ENCODE results near the gene TREX2. TPM values are rescaled to one million over a fixed set of nuclear protein-coding genes. Genes with fewer than 3 reads are reported as not detected.

Gene TREX2
- total and polyA plus RNA-seq, 9 donors: 0.20 to 1.3 (median 0.60) TPM

- no peak for DNase-seq
- H3K4me1 ChIP-seq (ENCODE audit: control insufficient read depth, insufficient read depth, low read length): peaks cover 48% of the 10 kb centered on the region
- H3K36me3 ChIP-seq (ENCODE audit: control insufficient read depth, insufficient read depth, low read length): no peaks in the 10 kb centered on the region
- no peaks in the 10 kb centered on the region for H3K27me3 ChIP-seq (ENCODE audit: control insufficient read depth, insufficient read depth, low read length)
- 79% methylated on average over 11 of the region's 11 CpGs for WGBS (ENCODE audit: insufficient coverage)
- H3K4me3 ChIP-seq (ENCODE audit: low read length): no peak overlapping the region
- peak overlapping the region; percentile 85 for H3K27ac ChIP-seq (ENCODE audit: low read length)
- no peaks in the 10 kb centered on the region for H3K9me3 ChIP-seq (replicated peaks; ENCODE audit: control insufficient read depth, low read depth, low read length)
These were observed 30.0 kb upstream of the TREX2 start for GRCh38 chrX:153475751-153476281.

- H3K4me1 ChIP-seq (ENCODE audit: control insufficient read depth, insufficient read depth, low read length): peaks cover 49% of the 10 kb centered on the region
- no peaks in the 10 kb centered on the region for H3K9me3 ChIP-seq (replicated peaks; ENCODE audit: control insufficient read depth, low read depth, low read length)
- 63% methylated on average over 5 of the region's 7 CpGs for WGBS (ENCODE audit: insufficient coverage)
- H3K36me3 ChIP-seq (ENCODE audit: control insufficient read depth, insufficient read depth, low read length): no peaks in the 10 kb centered on the region
- DNase-seq: no peak
- H3K4me3 ChIP-seq (ENCODE audit: low read length): no peak overlapping the region
- peak overlapping the region; percentile 62 for H3K27ac ChIP-seq (ENCODE audit: low read length)
- H3K27me3 ChIP-seq (ENCODE audit: control insufficient read depth, insufficient read depth, low read length): no peaks in the 10 kb centered on the region
These were observed 29.4 kb upstream of the TREX2 start for GRCh38 chrX:153475271-153475670.

GRCh38 chrX:153474718-153475117, 28.9 kb upstream of the TREX2 start:
- peaks cover 51% of the 10 kb centered on the region for H3K4me1 ChIP-seq (ENCODE audit: control insufficient read depth, insufficient read depth, low read length)
- no peaks in the 10 kb centered on the region for H3K36me3 ChIP-seq (ENCODE audit: control insufficient read depth, insufficient read depth, low read length)
- H3K27me3 ChIP-seq (ENCODE audit: control insufficient read depth, insufficient read depth, low read length): no peaks in the 10 kb centered on the region
- no peaks in the 10 kb centered on the region for H3K9me3 ChIP-seq (replicated peaks; ENCODE audit: control insufficient read depth, low read depth, low read length)
- peak; percentile 86 for DNase-seq
- H3K27ac ChIP-seq (ENCODE audit: low read length): peak overlapping the region; percentile 62
- peak overlapping the region; percentile 10 for H3K4me3 ChIP-seq (ENCODE audit: low read length)
- 27% methylated on average over 56 of the region's 59 CpGs for WGBS (ENCODE audit: insufficient coverage)

GRCh38 chrX:153474266-153474665, 28.4 kb upstream of the TREX2 start:
- Histone ChIP-seq H3K27ac (ENCODE audit: low read length) (peak overlapping the region; percentile 15), H3K4me1 (ENCODE audit: control insufficient read depth, insufficient read depth, low read length) (peaks cover 55% of the 10 kb centered on the region), H3K9me3 (replicated peaks; ENCODE audit: control insufficient read depth, low read depth, low read length) (no peaks in the 10 kb centered on the region), H3K4me3 (ENCODE audit: low read length) (no peak overlapping the region), H3K36me3 (ENCODE audit: control insufficient read depth, insufficient read depth, low read length) (no peaks in the 10 kb centered on the region), H3K27me3 (ENCODE audit: control insufficient read depth, insufficient read depth, low read length) (no peaks in the 10 kb centered on the region)
- WGBS (ENCODE audit: insufficient coverage): 100% methylated on average over 1 of the region's 10 CpGs
- no peak for DNase-seq

DNA sequence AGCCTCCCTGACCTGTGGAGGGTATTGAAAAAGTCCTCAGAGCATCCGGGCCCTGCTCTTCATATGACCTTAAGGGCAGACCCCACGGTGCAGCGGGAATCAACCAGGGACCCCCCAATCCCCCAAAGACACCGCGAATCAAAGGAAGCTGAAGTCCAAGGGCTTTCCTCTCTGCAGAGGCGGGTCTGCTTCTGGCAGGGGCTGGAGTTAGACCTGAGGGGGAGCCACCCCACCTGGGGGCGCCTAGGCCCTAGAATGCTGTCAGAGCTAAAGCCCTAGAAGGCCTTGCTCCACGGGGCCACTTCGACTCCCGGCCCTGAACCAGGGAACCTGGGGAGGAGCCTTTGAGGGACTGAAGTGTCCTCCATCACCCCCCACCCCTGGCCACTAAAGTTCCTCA, 27.3 kb upstream of the TREX2 start:
- WGBS (ENCODE audit: insufficient coverage): no CpG with 5 or more reads among the region's 10 CpGs
- no peak overlapping the region for H3K27ac ChIP-seq (ENCODE audit: low read length)
- peaks cover 64% of the 10 kb centered on the region for H3K4me1 ChIP-seq (ENCODE audit: control insufficient read depth, insufficient read depth, low read length)

DNA sequence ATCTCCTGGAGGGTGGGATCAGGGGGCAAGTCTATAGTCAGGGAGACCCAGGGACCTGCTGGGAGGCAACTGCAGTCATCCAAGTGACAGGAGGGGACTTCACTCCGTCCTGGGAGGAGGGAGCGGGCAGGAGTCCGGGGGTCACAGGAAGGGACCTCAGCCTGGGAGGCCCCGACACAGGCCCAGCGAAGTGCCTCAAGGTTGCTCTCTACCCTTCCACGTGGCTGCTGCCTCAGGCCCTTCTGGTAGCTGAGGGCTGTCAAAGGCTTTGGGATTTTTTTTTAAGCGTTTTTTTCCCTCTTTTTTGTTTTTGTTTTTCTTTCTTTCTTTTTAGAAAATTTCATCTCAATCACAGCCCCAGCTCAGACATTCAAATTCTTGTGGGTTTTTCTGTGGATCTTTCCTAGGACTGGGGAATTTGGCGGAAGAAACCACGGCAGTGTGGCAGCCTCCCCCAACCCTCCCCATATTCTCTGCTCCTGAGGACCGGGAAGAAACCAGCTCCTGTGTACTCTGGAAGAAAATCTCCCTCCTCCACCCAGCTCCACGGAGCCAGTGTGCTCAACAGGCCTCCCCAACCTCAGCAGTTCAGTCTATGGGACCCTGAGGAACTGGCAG, 25.9 kb upstream of the TREX2 start:
- H3K9me3 ChIP-seq (replicated peaks; ENCODE audit: control insufficient read depth, low read depth, low read length): no peaks in the 10 kb centered on the region
- 80% methylated on average over 5 of the region's 11 CpGs for WGBS (ENCODE audit: insufficient coverage)
- H3K27ac ChIP-seq (ENCODE audit: low read length): peak overlapping the region; percentile 82
- H3K4me1 ChIP-seq (ENCODE audit: control insufficient read depth, insufficient read depth, low read length): peaks cover 61% of the 10 kb centered on the region
- DNase-seq: no peak
- no peak overlapping the region for H3K4me3 ChIP-seq (ENCODE audit: low read length)
- H3K27me3 ChIP-seq (ENCODE audit: control insufficient read depth, insufficient read depth, low read length): no peaks in the 10 kb centered on the region
- H3K36me3 ChIP-seq (ENCODE audit: control insufficient read depth, insufficient read depth, low read length): peaks cover 6% of the 10 kb centered on the region

More for the DNA sequence above, 27.3 kb upstream of the TREX2 start:
- DNase-seq: no peak
- H3K4me3 ChIP-seq (ENCODE audit: low read length): no peak overlapping the region
- H3K27me3 ChIP-seq (ENCODE audit: control insufficient read depth, insufficient read depth, low read length): no peaks in the 10 kb centered on the region
- H3K9me3 ChIP-seq (replicated peaks; ENCODE audit: control insufficient read depth, low read depth, low read length): no peaks in the 10 kb centered on the region
- H3K36me3 ChIP-seq (ENCODE audit: control insufficient read depth, insufficient read depth, low read length): peaks cover 6% of the 10 kb centered on the region

DNA sequence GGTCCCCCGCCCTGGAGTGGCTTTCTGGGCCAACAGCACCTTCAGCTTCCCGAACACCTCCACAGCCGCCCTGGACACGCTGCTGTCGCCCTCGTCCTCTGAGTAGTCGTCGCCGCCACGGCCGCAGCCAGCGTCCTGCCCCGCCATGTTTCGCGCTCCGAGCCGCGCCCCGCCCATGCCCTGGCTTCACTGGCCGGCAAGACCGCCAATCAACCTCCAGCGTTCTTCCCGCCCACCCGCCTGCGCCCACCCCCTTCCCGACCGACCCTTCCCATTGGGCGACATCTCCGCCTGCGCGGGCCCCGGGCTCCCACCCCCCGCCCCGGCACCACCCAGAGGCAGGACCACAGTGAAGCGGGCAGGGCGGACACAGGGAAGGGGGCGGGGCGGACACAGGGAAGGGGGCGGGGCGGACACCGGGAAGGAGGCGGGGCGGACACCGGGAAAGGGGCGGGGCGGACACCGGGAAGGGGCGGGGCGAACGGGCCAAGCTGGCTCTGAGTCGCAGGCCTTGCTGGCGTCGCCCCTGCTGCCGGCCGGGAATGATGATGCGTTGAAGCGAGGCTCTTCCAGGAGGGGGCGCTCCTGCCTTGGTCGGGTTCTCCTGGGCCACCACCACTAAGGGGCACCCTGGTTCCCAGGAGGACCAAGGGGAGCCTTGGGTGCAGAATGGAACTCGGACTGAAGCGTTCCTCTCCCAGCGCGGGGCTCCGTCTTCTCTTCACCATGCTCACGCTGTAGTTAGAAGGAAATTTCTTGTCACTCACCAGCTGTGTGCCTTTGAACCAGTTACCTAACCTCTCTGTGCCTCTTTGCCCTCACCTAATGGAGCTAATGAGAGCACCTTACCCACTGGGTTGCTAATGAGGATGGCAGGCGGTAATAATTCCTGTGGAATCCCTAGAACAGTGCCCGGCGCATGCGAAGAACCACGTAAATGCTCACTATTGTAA, 24.8 kb upstream of the TREX2 start, which contains the start of gene HAUS7:
Gene HAUS7, minus strand, starts transcription at position 166 of the 953 bp plus-strand sequence. Its CDS starts 19 bp downstream, at position 147.
- WGBS (ENCODE audit: insufficient coverage): 35% methylated on average over 43 of the region's 70 CpGs
- DNase-seq: peak; percentile 95
- Histone ChIP-seq H3K4me1 (ENCODE audit: control insufficient read depth, insufficient read depth, low read length) (peaks cover 50% of the 10 kb centered on the region), H3K36me3 (ENCODE audit: control insufficient read depth, insufficient read depth, low read length) (peaks cover 6% of the 10 kb centered on the region), H3K4me3 (ENCODE audit: low read length) (peak within 1 kb of the TSS; percentile 61), H3K27me3 (ENCODE audit: control insufficient read depth, insufficient read depth, low read length) (no peaks in the 10 kb centered on the region), H3K9me3 (replicated peaks; ENCODE audit: control insufficient read depth, low read depth, low read length) (no peaks in the 10 kb centered on the region), H3K27ac (ENCODE audit: low read length) (peak within 1 kb of the TSS; percentile 82)

DNA sequence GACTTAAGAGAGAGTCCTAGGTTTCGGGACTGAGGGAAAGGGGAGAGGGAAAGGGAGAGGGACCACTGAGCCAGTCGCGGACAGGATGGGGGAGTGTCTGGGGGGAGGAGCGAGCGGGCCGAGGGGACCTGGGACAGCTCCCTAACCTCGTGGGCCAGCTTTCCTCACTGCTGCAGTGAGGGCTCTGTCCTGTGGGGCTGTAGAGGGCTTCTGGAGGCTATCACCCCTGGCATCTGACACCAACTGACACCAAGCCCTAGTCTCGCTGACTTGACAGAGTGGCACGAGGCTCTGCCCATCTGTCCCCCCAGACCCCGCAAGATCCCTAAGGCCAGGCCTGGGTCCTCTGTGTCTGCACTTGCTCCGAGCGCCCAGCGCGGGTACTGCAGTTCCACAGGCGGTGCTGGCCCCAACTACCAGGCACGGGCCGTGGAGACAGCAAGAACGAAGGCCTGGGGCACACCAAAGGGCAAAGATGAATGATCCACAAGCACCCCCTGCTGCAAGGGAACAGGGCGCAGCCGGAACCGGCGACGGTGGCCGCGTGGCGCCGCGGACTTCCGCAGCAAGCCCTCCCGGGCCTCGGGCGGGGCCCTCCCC, 24.1 kb upstream of the TREX2 start:
- H3K9me3 ChIP-seq (replicated peaks; ENCODE audit: control insufficient read depth, low read depth, low read length): no peaks in the 10 kb centered on the region
- H3K36me3 ChIP-seq (ENCODE audit: control insufficient read depth, insufficient read depth, low read length): peaks cover 6% of the 10 kb centered on the region
- no peaks in the 10 kb centered on the region for H3K27me3 ChIP-seq (ENCODE audit: control insufficient read depth, insufficient read depth, low read length)
- H3K27ac ChIP-seq (ENCODE audit: low read length): peak overlapping the region; percentile 77
- 19% methylated on average over 29 of the region's 32 CpGs for WGBS (ENCODE audit: insufficient coverage)
- no peak for DNase-seq
- peak overlapping the region; percentile 61 for H3K4me3 ChIP-seq (ENCODE audit: low read length)
- peaks cover 43% of the 10 kb centered on the region for H3K4me1 ChIP-seq (ENCODE audit: control insufficient read depth, insufficient read depth, low read length)

- WGBS (ENCODE audit: insufficient coverage): 67% methylated on average over 11 of the region's 12 CpGs
- Histone ChIP-seq H3K4me1 (ENCODE audit: control insufficient read depth, insufficient read depth, low read length) (peaks cover 34% of the 10 kb centered on the region), H3K9me3 (replicated peaks; ENCODE audit: control insufficient read depth, low read depth, low read length) (no peaks in the 10 kb centered on the region), H3K27ac (ENCODE audit: low read length) (peak overlapping the region; percentile 72), H3K36me3 (ENCODE audit: control insufficient read depth, insufficient read depth, low read length) (peaks cover 8% of the 10 kb centered on the region), H3K4me3 (ENCODE audit: low read length) (no peak overlapping the region), H3K27me3 (ENCODE audit: control insufficient read depth, insufficient read depth, low read length) (no peaks in the 10 kb centered on the region)
- no peak for DNase-seq
These were observed 22.2 kb upstream of the TREX2 start for GRCh38 chrX:153468008-153468580.

Data from muscle of leg (tissue), 11 donors.